A549 (cell line): Measurements from ENCODE around the gene MUC6.

Experiments used
- CTCF ChIP-seq: fragments of >200 bp; sonication (Bioruptor Twin); formaldehyde crosslinking; IDR thresholded peaks from 3 replicates; pipeline ENCODE4 v1.5.1; 2016
- MAZ ChIP-seq: fragments of 150-350 bp; IDR thresholded peaks from 2 replicates; pipeline ENCODE4 v1.6.1; 2014; ENCODE audit warnings: antibody characterized with exemption, low read depth, low read length, borderline replicate concordance

DNA sequence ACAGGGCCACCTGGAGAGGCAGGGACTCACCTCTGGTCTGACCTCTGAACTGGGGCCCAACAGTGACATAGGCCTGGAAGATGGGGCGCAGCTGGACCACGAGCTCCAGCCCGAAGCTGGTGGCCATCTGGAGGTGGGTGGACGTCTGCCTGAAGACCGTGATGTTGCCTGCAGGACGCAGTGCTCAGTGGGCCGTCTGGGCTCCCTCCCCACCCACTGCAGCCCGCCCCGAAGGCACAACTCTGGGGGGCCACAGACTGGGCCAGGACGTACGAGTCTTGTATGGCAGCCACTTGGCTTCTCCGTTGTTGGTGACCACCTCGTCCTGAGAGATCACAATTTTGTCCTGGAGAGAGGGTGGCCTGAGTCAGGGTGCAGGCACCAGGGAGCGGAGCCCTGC lies 7.9 kb downstream of the MUC6 start:
- TF ChIP-seq CTCF (no peak), MAZ (no peak)
